ENCODE measurements around the gene SSPN. TPM values are rescaled to one million over a fixed set of nuclear protein-coding genes. Genes with fewer than 3 reads are reported as not detected.

SSPN gene, protein sequence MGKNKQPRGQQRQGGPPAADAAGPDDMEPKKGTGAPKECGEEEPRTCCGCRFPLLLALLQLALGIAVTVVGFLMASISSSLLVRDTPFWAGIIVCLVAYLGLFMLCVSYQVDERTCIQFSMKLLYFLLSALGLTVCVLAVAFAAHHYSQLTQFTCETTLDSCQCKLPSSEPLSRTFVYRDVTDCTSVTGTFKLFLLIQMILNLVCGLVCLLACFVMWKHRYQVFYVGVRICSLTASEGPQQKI
- total RNA-seq (2014; rRNA removed; shearing (Covaris generic)) = 0.24 TPM in 1 of 2 replicates, not detected in the other

DNA sequence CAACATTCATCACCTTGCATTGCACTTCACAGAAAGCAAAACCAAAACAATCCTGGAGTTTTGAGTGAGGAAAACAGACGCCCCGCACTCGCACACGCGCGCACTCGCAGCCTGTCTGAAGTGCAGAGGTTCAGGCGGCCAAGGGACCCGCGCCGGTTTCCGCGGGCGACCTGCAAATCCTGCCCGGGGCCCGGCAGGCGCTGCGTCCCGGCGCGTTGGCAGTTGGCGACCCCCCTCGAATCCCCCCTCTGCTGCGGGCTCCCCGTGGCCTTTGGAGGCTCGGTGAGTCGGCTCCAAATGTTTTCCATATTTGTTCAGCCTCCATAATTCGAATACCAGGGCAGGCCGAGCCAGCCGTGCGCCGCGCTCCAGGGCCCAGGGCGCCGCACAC, at the start of gene SSPN:
Gene SSPN (plus strand): TSS at position 324 of the 391 bp plus-strand sequence. CDS start 100 bp downstream, outside the sequence.

Other genes with a start within 250 kb of the SSPN start
- 266 and 293 TPM in 2 replicates for gene RASSF8, start 236.9 kb upstream of the SSPN start, total RNA-seq (2014; rRNA removed; shearing (Covaris generic))
- gene BHLHE41, start 70.5 kb upstream of the SSPN start, total RNA-seq (2014; rRNA removed; shearing (Covaris generic)) = 0.38 and 1.6 TPM in 2 replicates

All from A375 (cell line).